ENCODE results near the gene ZNF385C.

GRCh38 chr17:42023524-42024349 is 74.5 kb downstream of the ZNF385C start:
- TF ChIP-seq CTCF (IDR thresholded peaks at IDR 0.05), result no peak
- no peak for TF ChIP-seq POLR2A (IDR thresholded peaks at IDR 0.05)
